ENCODE results near the gene NOTUM.
"Not testable (repeated sequence)": the region's sequence is repeated elsewhere in the genome, so short reads cannot be mapped to it uniquely, and the experiment has no call there.

NOTUM gene

GRCh38 chr17:81922566-81923301 lies 38.3 kb downstream of the NOTUM start:
- no peak for DNase-seq

- DNase-seq = no peak
Observed at GRCh38 chr17:81921996-81922565, 38.9 kb downstream of the NOTUM start.

- DNase-seq = no peak
Observed at GRCh38 chr17:81921537-81921862, 39.5 kb downstream of the NOTUM start.

GRCh38 chr17:81920612-81921536 lies 40.1 kb downstream of the NOTUM start:
- DNase-seq = no peak

- DNase-seq = no peak
Observed at GRCh38 chr17:81918832-81919545, 42.0 kb downstream of the NOTUM start.

GRCh38 chr17:81918333-81918669 lies 42.7 kb downstream of the NOTUM start:
- DNase-seq = not testable (repeated sequence)

- DNase-seq = peak; percentile 79
Observed at GRCh38 chr17:81917565-81918332, 43.2 kb downstream of the NOTUM start, which contains the start of gene SIRT7. TSS of gene SIRT7 (minus strand) at chr17:81918176. CDS start at chr17:81918131, 45 bp downstream.

- no peak for DNase-seq
Observed at GRCh38 chr17:81916234-81917001, 44.6 kb downstream of the NOTUM start.

- DNase-seq = no peak
Observed at GRCh38 chr17:81915331-81915730, 45.7 kb downstream of the NOTUM start.

- DNase-seq = no peak
Observed at GRCh38 chr17:81914103-81914850, 46.7 kb downstream of the NOTUM start.

GRCh38 chr17:81913394-81914102 lies 47.4 kb downstream of the NOTUM start:
- no peak for DNase-seq

- DNase-seq = no peak
Observed at GRCh38 chr17:81912441-81913309, 48.3 kb downstream of the NOTUM start.

- no peak for DNase-seq
Observed at GRCh38 chr17:81911969-81912368, 49.0 kb downstream of the NOTUM start.

GRCh38 chr17:81911277-81911961 lies 49.6 kb downstream of the NOTUM start, which contains the start of gene PCYT2:
TSS of gene PCYT2 (minus strand) at chr17:81911399. CDS start at chr17:81911355, 44 bp downstream.
- peak; percentile 92 for DNase-seq

- DNase-seq = no peak
Observed at GRCh38 chr17:81910840-81911276, 50.1 kb downstream of the NOTUM start.

GRCh38 chr17:81909966-81910839 lies 50.8 kb downstream of the NOTUM start:
- no peak for DNase-seq

GRCh38 chr17:81909231-81909630 lies 51.8 kb downstream of the NOTUM start:
- DNase-seq = no peak
